CMK (cell line): ENCODE data around the gene ZNF277.
"Not testable (repeated sequence)": the region's sequence is repeated elsewhere in the genome, so short reads cannot be mapped to it uniquely, and the experiment has no call there.

Experiments
- DNase-seq: peaks from one replicate; pipeline ENCODE4 v3.0.0-alpha.2; 2010; ENCODE audit warnings: low read depth

ZNF277 gene

GRCh38 chr7:112358513-112358912 lies 152.0 kb downstream of the ZNF277 start:
- no peak for DNase-seq

DNA sequence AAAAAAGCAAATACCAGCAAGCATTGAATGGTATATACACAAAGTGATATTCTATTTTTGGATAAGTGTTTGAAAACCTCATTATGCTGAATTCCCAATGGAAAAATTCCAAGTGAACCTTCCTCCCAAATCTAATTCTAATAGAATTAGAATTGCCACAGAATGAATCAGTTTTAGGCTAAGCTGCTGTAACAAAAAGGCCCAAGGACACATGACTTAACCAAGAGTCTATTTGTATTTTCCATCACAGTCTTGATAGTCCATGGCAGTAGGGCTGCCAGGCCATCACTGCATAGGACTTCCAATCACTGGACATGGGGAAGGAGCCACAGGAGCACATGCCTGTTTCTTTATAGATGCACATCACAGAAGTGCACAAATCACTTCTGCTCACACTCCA lies 152.6 kb downstream of the ZNF277 start:
- no peak for DNase-seq

DNA sequence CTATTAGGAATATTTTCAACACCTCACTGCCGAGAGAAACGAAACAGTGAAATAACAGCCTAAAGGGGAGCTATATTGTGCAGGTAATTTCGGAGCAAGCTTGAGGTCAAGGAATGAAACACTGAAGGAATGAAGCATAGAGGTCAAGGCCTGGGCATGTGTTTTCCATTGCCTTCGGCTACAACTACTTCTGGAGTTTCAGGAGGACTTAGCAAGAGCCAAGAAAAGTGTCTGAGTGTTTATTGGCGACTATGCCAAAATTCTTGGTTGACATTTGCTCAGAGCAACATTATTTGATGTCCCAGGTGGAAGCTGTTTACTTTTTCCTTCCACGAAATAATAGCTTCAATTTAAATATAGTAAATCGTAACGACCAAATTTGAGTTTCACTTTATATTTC lies 154.2 kb downstream of the ZNF277 start:
- no peak for DNase-seq

GRCh38 chr7:112361154-112361553 lies 154.7 kb downstream of the ZNF277 start:
- no peak for DNase-seq

- no peak for DNase-seq
Measured at GRCh38 chr7:112362053-112362650, 155.7 kb downstream of the ZNF277 start.

GRCh38 chr7:112362731-112363131 lies 156.2 kb downstream of the ZNF277 start:
- DNase-seq = no peak

DNA sequence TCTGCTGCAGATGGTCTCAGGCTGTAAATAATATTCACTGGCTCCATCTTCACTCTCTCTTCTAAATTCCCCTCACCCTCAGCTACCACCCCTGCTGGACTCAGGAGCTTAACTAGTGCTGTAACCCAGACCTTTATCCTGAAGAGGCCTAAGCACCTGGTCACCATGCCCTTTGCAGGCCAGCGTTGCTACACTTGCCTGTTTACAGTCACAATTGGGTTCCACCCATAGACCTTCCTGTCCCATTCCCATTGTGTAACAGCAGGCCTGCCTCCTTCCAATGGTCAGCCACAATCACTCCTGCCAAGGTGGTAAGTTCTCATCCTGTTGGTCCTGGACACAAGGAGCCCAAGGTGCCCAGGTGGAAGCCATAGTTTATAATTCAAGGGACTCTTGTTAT lies 157.9 kb downstream of the ZNF277 start:
- no peak for DNase-seq

DNA sequence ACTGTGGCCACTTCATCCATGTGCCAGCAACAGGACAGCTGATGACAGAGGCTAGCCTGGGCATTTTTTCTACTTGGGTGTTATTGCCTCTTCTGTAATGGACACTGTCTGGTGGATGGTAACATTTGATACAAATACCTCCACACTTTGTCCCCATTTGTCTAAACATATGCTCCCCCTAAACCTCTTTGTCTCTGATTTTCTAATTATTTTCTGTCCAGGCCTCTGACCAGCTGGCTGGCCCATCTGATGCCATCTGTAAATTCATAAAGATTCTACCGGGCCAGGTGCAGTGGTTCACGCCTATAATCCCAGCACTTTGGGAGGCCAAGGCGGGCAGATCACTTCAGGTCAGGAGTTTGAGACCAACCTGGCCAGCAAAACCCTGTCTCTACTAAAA lies 159.1 kb downstream of the ZNF277 start:
- no peak for DNase-seq

GRCh38 chr7:112366886-112367285 lies 160.4 kb downstream of the ZNF277 start:
- DNase-seq = no peak

GRCh38 chr7:112370436-112370835 lies 163.9 kb downstream of the ZNF277 start:
- DNase-seq = no peak

GRCh38 chr7:112371701-112372100 lies 165.2 kb downstream of the ZNF277 start:
- DNase-seq = no peak

- DNase-seq = no peak
Measured at GRCh38 chr7:112372101-112372500, 165.6 kb downstream of the ZNF277 start.

- no peak for DNase-seq
Measured at GRCh38 chr7:112377593-112377992, 171.1 kb downstream of the ZNF277 start.

DNA sequence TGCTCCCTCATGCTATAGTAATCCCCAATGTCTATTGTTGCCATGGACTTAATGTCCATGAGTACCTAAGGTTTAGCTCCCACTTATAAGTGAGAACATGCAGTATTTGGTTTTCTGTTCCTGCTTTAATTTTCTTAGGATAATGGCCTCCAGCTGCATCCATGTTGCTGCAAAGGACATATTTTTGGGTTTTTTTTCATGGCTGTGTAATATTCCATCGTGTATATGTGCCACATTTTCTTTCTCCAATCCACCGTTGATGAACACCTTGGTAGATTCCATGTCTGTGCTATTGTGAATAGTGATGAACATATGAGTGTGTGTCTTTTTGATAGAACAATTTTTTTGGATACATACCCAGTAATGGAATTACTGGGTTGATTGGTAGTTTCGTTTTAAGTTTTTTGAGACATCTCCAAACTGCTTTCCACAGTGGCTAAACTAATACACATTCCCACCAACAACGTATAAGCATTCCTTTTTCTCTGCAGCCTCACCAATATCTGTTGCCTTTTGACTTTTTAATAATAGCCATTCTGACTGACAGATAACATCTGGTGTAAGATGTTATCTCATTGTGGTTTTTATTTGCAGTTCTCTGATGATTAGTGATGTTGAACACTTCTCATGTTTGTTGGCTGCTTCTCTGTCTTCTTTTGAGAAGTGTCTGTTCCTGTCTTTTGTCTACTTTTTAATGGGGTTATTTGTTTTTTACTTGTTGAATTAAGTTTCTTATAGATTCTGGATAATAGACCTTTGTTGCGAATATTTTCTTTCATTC lies 175.0 kb downstream of the ZNF277 start:
- DNase-seq = no peak

DNA sequence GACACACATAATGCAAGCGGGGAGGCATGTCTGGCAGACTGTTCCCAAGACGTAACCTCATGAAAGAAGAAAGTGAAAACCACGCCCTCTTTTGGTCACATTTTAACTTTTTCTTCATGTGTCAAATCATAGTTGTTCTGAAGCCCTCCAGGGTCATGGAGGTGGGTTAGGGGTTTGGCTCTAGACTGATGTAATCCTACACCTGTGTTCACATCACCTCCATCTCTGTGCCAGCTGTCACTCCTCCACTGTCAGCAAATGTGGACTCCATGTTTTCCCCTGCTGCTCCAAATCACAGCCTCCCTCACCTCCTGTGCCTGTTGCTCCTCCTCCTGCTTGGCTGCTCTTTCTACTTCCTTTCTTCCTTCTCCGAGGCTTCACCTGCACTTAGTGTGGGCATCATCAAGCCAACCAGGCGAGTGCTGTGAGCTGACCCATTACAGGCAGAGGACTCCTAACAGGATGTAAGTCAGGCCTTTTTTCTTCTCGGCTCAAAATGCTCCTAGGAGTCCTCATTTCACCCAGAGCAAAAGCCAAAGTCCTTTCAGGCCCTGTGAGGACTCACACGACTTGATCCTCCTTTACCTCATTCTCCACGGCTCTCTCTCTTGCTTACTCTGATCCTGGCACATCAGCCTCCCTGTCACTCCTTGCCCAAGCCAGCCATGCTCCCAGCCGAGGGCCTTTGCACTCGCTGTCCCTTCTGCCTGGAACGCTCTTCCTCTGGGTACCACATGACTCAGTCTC lies 177.3 kb downstream of the ZNF277 start:
- no peak for DNase-seq

- DNase-seq = no peak
Measured at GRCh38 chr7:112385516-112385915, 179.0 kb downstream of the ZNF277 start.

DNA sequence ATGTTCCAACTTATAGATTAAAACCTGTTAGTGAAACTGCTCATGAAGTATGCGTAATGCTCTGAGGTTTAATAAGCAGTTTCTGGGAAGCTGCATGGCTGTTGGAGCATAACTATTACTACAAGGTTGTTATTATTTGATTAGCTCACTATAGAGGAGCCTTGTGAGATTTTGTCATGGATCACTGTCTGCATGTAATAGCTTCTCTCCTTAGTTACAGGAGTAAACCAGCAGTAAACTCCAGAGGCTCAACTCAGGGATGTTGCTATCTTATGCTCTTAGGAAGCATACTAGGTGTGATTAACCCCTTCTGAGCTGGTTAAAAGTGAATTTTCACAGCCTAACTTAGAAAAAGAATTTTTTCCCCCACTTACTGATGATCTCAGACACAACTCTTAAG lies 180.1 kb downstream of the ZNF277 start:
- no peak for DNase-seq

DNA sequence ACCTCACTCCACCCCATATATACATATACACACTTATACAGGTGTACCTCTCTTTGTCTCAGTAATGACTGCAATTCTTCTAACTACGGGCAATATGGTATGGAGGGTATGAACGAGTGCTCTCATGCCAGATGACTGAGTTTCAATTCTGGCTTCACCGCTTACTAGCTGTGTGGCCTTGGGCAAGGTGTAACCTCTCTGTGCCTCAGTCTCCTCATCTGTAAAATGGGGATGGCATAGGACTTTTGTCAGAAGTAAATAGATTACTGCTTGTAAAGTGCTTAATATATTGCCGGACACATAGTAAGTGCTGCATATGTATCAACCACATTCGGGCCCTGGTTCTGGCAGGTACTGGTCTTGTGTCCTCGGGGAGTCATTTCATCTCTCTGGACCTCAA lies 183.7 kb downstream of the ZNF277 start:
- no peak for DNase-seq

GRCh38 chr7:112391079-112391821 lies 184.8 kb downstream of the ZNF277 start:
- not testable (repeated sequence) for DNase-seq

GRCh38 chr7:112391841-112392286 lies 185.4 kb downstream of the ZNF277 start:
- not testable (repeated sequence) for DNase-seq
